ENCODE data around the gene PLCL1.

Gene PLCL1

GRCh38 chr2:198084156-198084555 is 279.8 kb downstream of the PLCL1 start:
- no peak overlapping the region for H3K27ac ChIP-seq
- TF ChIP-seq ZFX (IDR thresholded peaks at IDR 0.05; ENCODE audit: borderline replicate concordance) (no peak), CTCF (IDR thresholded peaks at IDR 0.05) (no peak)

GRCh38 chr2:198096002-198096401 is 291.6 kb downstream of the PLCL1 start:
- no peak overlapping the region for H3K27ac ChIP-seq
- TF ChIP-seq ZFX (IDR thresholded peaks at IDR 0.05; ENCODE audit: borderline replicate concordance) (no peak), CTCF (IDR thresholded peaks at IDR 0.05) (no peak)

- no peak overlapping the region for H3K27ac ChIP-seq
- TF ChIP-seq ZFX (IDR thresholded peaks at IDR 0.05; ENCODE audit: borderline replicate concordance) (no peak), CTCF (IDR thresholded peaks at IDR 0.05) (no peak)
Measured at GRCh38 chr2:198096965-198097364, 292.6 kb downstream of the PLCL1 start.

GRCh38 chr2:198097630-198098029 is 293.2 kb downstream of the PLCL1 start:
- no peak overlapping the region for H3K27ac ChIP-seq
- no peak for TF ChIP-seq CTCF (IDR thresholded peaks at IDR 0.05)
- TF ChIP-seq ZFX (IDR thresholded peaks at IDR 0.05; ENCODE audit: borderline replicate concordance) = no peak

GRCh38 chr2:198098386-198098785 is 294.0 kb downstream of the PLCL1 start:
- no peak for TF ChIP-seq ZFX (IDR thresholded peaks at IDR 0.05; ENCODE audit: borderline replicate concordance)
- TF ChIP-seq CTCF (IDR thresholded peaks at IDR 0.05) = no peak
- no peak overlapping the region for H3K27ac ChIP-seq

GRCh38 chr2:198098918-198099317 is 294.5 kb downstream of the PLCL1 start:
- TF ChIP-seq CTCF (IDR thresholded peaks at IDR 0.05) (no peak), ZFX (IDR thresholded peaks at IDR 0.05; ENCODE audit: borderline replicate concordance) (no peak)
- H3K27ac ChIP-seq = no peak overlapping the region

GRCh38 chr2:198100346-198100745 is 296.0 kb downstream of the PLCL1 start:
- H3K27ac ChIP-seq = no peak overlapping the region
- TF ChIP-seq ZFX (IDR thresholded peaks at IDR 0.05; ENCODE audit: borderline replicate concordance) (no peak), CTCF (IDR thresholded peaks at IDR 0.05) (no peak)

Measured in 22Rv1 (cell line).